Measurements from ENCODE around the gene MYOF.
A peak's percentile ranks its signal among the peaks of the same experiment; 100 is the strongest.

Gene MYOF

DNA sequence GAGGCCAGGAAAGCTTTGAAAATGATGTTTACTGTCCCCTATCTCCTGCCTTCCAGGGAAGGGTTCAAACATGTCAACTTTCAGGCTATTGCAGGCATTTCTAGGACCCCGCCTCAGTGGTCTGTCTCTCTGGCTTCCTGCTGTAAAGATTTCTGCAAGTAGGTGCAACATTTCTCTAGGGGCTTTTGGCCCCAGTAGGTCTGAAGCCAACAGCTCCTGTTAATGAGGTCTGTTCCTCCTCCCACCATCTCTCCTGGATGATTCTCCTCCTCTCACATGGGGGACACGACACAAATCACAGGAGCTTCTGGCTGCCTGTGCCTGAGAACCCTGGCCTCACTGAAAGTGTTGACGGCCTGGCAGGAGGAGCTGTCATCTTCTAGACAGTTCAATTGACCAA lies 214.1 kb downstream of the MYOF start:
- FAIRE-seq (peak; percentile 26), DNase-seq (ENCODE audit: insufficient read length, low spot score) (no peak)
- no peak for TF ChIP-seq SPI1 (IDR thresholded peaks at IDR 0.05; ENCODE audit: low read depth, low read length)
- TF ChIP-seq TAF1 (IDR thresholded peaks at IDR 0.05; ENCODE audit: low read depth, low read length): no peak
- TF ChIP-seq PAX5 (IDR thresholded peaks at IDR 0.05; ENCODE audit: insufficient read depth, low read length, severe bottlenecking): no peak
- TF ChIP-seq POU2F2 (IDR thresholded peaks at IDR 0.05; ENCODE audit: low read depth, low read length): no peak
- no peak for TF ChIP-seq POLR2AphosphoS5 (IDR thresholded peaks at IDR 0.05; ENCODE audit: low read depth, low read length)
- no peak for TF ChIP-seq POLR2A (IDR thresholded peaks at IDR 0.05; ENCODE audit: low read depth, low read length)

DNA sequence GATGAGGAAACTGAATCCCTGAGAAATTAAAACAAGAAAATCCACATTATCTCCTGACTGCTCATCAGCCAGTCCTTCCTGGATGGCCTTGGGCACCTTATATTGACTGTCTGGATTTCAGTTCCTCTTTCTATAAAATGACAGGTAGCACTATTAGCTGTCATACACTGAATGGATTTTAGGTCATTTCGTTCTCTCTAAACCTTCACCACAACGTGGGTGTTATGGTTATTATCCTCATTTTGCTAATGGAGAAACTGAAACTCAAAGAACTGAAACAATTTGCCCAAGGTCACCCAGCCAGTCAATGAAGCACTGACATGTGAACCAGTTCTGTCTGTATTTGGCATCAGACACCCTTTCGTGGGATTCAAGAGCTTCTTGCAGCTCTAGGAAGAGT lies 214.6 kb downstream of the MYOF start:
- peak; percentile 94 for FAIRE-seq
- TF ChIP-seq SPI1 (IDR thresholded peaks at IDR 0.05; ENCODE audit: low read depth, low read length) (peak; percentile 100), PAX5 (IDR thresholded peaks at IDR 0.05; ENCODE audit: insufficient read depth, low read length, severe bottlenecking) (no peak), POLR2A (IDR thresholded peaks at IDR 0.05; ENCODE audit: low read depth, low read length) (no peak), POU2F2 (IDR thresholded peaks at IDR 0.05; ENCODE audit: low read depth, low read length) (peak; percentile 45; the same call in 1 of the 2 replicates), TAF1 (IDR thresholded peaks at IDR 0.05; ENCODE audit: low read depth, low read length) (no peak)
- DNase-seq (ENCODE audit: insufficient read length, low spot score): peak; percentile 39

DNA sequence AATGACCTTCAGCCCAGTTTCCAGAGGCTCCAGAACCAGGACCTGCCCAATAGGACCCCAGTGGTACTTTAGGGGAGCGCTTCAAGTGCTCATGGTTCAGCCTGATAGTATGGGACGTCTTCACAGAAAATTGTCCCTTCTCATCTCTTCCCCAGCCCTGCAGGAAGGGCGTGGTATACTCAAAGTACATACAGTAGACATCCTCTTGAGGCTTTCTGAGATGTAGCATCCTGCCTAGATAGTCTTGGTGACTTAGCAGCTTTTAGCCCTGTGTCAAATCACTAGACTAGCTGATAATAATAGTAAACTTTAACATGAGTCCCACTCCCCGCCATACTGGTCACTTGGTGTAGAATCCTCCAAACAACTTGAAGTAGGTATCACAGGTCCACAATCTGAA lies 215.3 kb downstream of the MYOF start:
- DNase-seq (ENCODE audit: insufficient read length, low spot score) (no peak), FAIRE-seq (peak; percentile 57)
- TF ChIP-seq PAX5 (IDR thresholded peaks at IDR 0.05; ENCODE audit: insufficient read depth, low read length, severe bottlenecking) (no peak), POLR2AphosphoS5 (IDR thresholded peaks at IDR 0.05; ENCODE audit: low read depth, low read length) (no peak), SPI1 (IDR thresholded peaks at IDR 0.05; ENCODE audit: low read depth, low read length) (no peak), TAF1 (IDR thresholded peaks at IDR 0.05; ENCODE audit: low read depth, low read length) (no peak), POU2F2 (IDR thresholded peaks at IDR 0.05; ENCODE audit: low read depth, low read length) (no peak), POLR2A (IDR thresholded peaks at IDR 0.05; ENCODE audit: low read depth, low read length) (no peak)

DNA sequence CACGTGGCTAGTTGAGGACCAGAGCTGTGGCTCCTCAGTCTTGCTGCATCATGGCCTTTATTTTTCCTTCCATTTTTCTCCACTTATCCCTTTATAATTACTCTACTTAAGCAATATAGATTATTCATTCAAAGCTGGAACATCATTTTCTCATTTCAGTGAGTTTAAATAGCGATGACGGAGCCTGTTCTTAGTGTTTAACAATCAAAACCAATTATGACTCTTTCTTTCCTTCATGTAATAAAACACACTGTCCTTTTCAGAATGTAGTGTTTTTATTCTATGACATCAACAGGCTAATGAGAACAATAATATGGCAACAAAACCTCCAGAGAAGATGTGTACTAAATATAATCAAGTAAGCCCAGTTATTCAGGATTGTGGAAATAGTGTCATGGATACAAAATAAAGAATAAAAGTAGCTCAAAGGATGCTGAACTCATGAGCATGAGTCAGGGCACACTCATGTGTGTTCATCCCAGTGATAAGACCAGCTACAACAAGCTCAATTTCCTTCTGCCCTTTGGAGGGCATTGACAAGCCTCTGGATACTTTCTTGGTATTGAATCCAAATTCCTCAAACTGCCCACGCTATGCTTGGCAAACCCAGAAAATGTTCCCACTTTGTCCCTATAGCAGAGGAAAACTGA lies 220.0 kb downstream of the MYOF start:
- no peak for FAIRE-seq
- no peak for DNase-seq (ENCODE audit: insufficient read length, low spot score)
- TF ChIP-seq POLR2AphosphoS5 (IDR thresholded peaks at IDR 0.05; ENCODE audit: low read depth, low read length): no peak

DNA sequence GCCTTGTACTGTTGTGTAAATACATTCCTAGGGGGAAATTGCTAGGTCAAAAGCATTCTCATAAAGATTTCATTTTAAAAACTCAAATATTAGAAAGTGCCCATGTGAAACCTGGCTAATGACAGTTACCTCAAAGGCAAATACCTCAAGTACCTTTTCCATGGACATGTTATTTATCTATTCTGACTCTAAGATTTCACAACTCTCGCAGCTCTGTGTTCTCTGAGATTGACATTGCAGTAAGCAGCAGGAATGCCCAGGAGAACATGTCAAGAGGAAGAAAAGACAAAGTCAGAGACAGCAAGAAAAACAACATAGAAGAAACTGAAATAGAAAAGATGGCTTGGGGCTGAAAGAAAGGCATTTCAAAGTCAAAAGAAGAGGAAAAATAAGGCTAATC lies 221.0 kb downstream of the MYOF start:
- FAIRE-seq (no peak), DNase-seq (ENCODE audit: insufficient read length, low spot score) (no peak)
- TF ChIP-seq POLR2AphosphoS5 (IDR thresholded peaks at IDR 0.05; ENCODE audit: low read depth, low read length) (no peak), PAX5 (IDR thresholded peaks at IDR 0.05; ENCODE audit: insufficient read depth, low read length, severe bottlenecking) (no peak), SPI1 (IDR thresholded peaks at IDR 0.05; ENCODE audit: low read depth, low read length) (no peak), TAF1 (IDR thresholded peaks at IDR 0.05; ENCODE audit: low read depth, low read length) (no peak), POU2F2 (IDR thresholded peaks at IDR 0.05; ENCODE audit: low read depth, low read length) (no peak), POLR2A (IDR thresholded peaks at IDR 0.05; ENCODE audit: low read depth, low read length) (no peak)

DNA sequence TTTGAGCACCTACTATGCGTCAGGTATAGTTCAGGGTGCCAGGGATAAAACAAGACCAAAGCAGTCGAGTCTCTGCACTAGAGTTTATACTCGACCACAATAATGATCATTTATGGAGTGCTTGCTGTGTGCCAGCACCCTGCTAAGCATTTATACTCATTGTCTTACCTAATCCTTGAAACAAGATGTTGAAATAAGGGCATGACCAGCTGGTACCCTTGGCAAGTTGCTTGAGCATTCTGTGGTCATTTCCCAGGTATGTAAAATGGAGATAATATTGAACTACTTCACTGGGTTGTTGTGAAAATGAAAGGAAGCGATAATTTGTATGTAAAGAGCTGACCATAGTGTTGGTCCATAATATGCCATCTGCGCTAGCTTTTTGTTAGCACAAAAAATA lies 223.0 kb downstream of the MYOF start:
- TF ChIP-seq POU2F2 (IDR thresholded peaks at IDR 0.05; ENCODE audit: low read depth, low read length): no peak
- no peak for TF ChIP-seq POLR2AphosphoS5 (IDR thresholded peaks at IDR 0.05; ENCODE audit: low read depth, low read length)
- no peak for TF ChIP-seq TAF1 (IDR thresholded peaks at IDR 0.05; ENCODE audit: low read depth, low read length)
- TF ChIP-seq PAX5 (IDR thresholded peaks at IDR 0.05; ENCODE audit: insufficient read depth, low read length, severe bottlenecking): no peak
- TF ChIP-seq SPI1 (IDR thresholded peaks at IDR 0.05; ENCODE audit: low read depth, low read length): no peak
- no peak for TF ChIP-seq POLR2A (IDR thresholded peaks at IDR 0.05; ENCODE audit: low read depth, low read length)
- no peak for DNase-seq (ENCODE audit: insufficient read length, low spot score)
- FAIRE-seq: no peak
